Breast epithelium (tissue), 4 donors: ENCODE measurements around the gene PLXNA2. TPM values are rescaled to one million over a fixed set of nuclear protein-coding genes. Genes with fewer than 3 reads are reported as not detected.

Experiments used
- DNase-seq, 2 donors: peaks; one replicate each; pipeline ENCODE4 v3.0.0-alpha.2; 2019; ENCODE audit warnings: low spot score in 2 of 2
- H3K27ac ChIP-seq, 2 donors: fragments of 200-600 bp; sonication (generic) in 1 of 2; one replicate each; pipeline ENCODE4 v1.5.1; 2016 to 2019; ENCODE audit warnings: mild to moderate bottlenecking in 1 of 2
- H3K27me3 ChIP-seq, 2 donors: fragments of 200-600 bp; sonication (generic) in 1 of 2; one replicate each; pipeline versions ENCODE4 v1.5.1 to v1.6.0; 2017 to 2019; ENCODE audit warnings: control low read depth in 1 of 2, mild to moderate bottlenecking in 1 of 2
- H3K36me3 ChIP-seq: fragments of 200-600 bp; one replicate; pipeline ENCODE4 v1.5.1; 2019
- H3K4me1 ChIP-seq, 2 donors: fragments of 200-600 bp; sonication (generic); one replicate each; pipeline ENCODE4 v1.5.1; 2016 to 2019; ENCODE audit warnings: control low read depth in 1 of 2
- H3K4me3 ChIP-seq, 3 donors: fragments of 200-600 bp; sonication (generic); 1 replicate in 2 of 3; 2 replicates in 1 of 3; pipeline ENCODE4 v1.5.1; 2016 to 2019; ENCODE audit warnings: mild to moderate bottlenecking in 3 of 3, moderate library complexity in 2 of 3
- H3K9me3 ChIP-seq, 2 donors: fragments of 200-600 bp; sonication (generic) in 1 of 2; one replicate each; pipeline ENCODE4 v1.5.1; 2016 to 2019; ENCODE audit warnings: control low read depth in 1 of 2
- POLR2A ChIP-seq: fragments of 450-650 bp; IDR thresholded peaks from one replicate; pipeline ENCODE4 v1.6.1; 2016; ENCODE audit warnings: antibody characterized with exemption, mild to moderate bottlenecking, moderate library complexity
- POLR2AphosphoS5 ChIP-seq, 3 donors: sonication (generic); formaldehyde crosslinking; IDR thresholded peaks; one replicate each; pipeline ENCODE4 v1.6.1; 2017; ENCODE audit warnings: antibody characterized with exemption in 3 of 3
- intact Hi-C: fragments of 100-400 bp; cut with DNase I; formaldehyde crosslinking; loops from one replicate; pipeline ENCODE4 v1.15.1; 2023; ENCODE audit warnings: low total_unique reads
- total RNA-seq, 3 donors: library from RNA; depleted of rRNA; stranded (reverse); fragments of >200 nt; gene quantifications; one replicate each; pipeline ENCODE4 v1.1.0, GENCODE V29; 2016
- TF ChIP-seq, protein P1 (sequence below), 3 donors: fragments of 450-650 bp; IDR thresholded peaks; one replicate each; pipeline ENCODE4 v1.5.1; 2016 to 2017; ENCODE audit warnings: antibody characterized with exemption in 3 of 3, mild to moderate bottlenecking in 3 of 3, moderate library complexity in 3 of 3

PLXNA2 gene
- total RNA-seq, 3 donors from 2014 or later, result 11.3 to 18.2 (median 11.5) TPM

DNA sequence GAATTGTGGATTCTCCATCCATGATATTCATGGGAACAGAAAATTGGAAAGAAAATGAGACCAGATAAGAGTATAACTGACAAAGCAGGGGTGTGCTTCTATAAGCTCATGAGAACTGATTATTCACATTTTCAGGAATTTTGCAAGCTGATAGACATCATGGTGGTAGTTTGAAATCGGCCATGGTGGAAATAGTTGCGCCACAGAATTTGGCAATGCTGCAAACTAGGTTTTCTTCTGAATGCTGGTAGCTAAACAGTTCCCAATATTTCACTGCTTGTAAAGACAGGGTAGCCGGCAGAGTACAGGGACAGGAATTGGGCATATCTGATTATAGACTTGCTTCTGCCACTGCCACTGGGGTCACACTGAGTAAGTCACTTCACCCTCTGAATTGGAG lies 151.1 kb downstream of the PLXNA2 start:
- TF ChIP-seq, protein P1, sequence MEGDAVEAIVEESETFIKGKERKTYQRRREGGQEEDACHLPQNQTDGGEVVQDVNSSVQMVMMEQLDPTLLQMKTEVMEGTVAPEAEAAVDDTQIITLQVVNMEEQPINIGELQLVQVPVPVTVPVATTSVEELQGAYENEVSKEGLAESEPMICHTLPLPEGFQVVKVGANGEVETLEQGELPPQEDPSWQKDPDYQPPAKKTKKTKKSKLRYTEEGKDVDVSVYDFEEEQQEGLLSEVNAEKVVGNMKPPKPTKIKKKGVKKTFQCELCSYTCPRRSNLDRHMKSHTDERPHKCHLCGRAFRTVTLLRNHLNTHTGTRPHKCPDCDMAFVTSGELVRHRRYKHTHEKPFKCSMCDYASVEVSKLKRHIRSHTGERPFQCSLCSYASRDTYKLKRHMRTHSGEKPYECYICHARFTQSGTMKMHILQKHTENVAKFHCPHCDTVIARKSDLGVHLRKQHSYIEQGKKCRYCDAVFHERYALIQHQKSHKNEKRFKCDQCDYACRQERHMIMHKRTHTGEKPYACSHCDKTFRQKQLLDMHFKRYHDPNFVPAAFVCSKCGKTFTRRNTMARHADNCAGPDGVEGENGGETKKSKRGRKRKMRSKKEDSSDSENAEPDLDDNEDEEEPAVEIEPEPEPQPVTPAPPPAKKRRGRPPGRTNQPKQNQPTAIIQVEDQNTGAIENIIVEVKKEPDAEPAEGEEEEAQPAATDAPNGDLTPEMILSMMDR (IDR thresholded peaks at IDR 0.05), result no peak
- TF ChIP-seq POLR2A (no peak), POLR2AphosphoS5 (IDR thresholded peaks at IDR 0.05) (no peak)
- no peak overlapping the region for H3K27ac ChIP-seq
- intact Hi-C loops, result no loop called here
- no peaks in the 10 kb centered on the region for H3K36me3 ChIP-seq
- H3K4me1 ChIP-seq, result peaks cover 0 to 4% of the 10 kb centered on the region in 2 donors
- H3K27me3 ChIP-seq, result no peaks in the 10 kb centered on the region
- no peak overlapping the region for H3K4me3 ChIP-seq
- DNase-seq, result no peak
- H3K9me3 ChIP-seq, result no peaks in the 10 kb centered on the region

DNA sequence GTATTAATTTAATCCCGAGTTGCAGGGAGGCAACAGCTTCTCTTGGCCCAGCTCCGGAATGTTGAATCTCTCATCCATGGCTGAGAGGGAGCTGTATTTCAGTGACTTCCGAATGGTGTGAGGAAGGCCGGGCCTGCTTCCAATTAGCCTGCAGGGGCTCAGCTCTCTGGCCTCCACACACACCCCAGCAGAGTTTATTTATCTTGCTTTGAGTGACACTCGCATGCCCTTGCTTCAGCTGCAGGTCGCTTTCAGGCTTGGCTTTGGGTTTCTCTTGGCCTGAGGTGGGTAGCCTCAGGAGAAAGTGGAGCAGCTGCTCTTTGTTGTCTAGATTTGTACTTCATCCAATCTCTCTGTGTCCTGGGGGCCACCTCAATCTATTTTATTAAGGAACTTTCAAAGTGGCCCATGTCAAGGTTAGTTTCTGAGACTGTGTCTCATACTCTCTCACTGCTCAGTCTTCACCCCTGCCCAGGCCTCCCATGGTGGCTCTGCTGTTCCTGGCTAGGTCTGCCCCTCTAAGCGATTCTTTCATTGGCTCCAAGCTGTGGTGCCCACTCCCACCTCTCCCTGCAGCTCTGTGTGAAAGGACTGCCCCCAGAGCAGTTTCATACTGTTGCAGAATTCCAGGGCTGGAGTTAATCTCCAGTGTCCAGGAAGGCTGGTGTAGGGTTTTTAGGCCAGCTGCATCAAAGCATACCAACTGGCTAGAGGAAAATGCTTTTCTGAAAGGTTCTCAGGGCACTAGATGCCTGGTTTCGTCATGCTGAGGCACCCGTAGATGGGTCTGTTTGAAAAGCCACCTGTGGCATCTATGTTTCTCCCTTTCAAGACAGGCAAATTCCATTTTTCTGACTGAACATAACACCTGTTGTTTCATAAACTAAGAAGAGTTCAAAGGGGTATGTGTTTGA lies 153.5 kb downstream of the PLXNA2 start:
- peaks cover 0 to 4% of the 10 kb centered on the region in 2 donors for H3K4me1 ChIP-seq
- H3K27me3 ChIP-seq, result no peaks in the 10 kb centered on the region
- no peak for TF ChIP-seq POLR2AphosphoS5 (IDR thresholded peaks at IDR 0.05)
- TF ChIP-seq, protein P1 (IDR thresholded peaks at IDR 0.05), result no peak
- H3K4me3 ChIP-seq, result no peak overlapping the region
- H3K27ac ChIP-seq, result peak overlapping the region in 1 of 2 donors; percentile 41
- intact Hi-C loops, result no loop called here
- H3K9me3 ChIP-seq, result no peaks in the 10 kb centered on the region
- H3K36me3 ChIP-seq, result no peaks in the 10 kb centered on the region
- DNase-seq, result peak in 1 of 2 donors; percentile 74

DNA sequence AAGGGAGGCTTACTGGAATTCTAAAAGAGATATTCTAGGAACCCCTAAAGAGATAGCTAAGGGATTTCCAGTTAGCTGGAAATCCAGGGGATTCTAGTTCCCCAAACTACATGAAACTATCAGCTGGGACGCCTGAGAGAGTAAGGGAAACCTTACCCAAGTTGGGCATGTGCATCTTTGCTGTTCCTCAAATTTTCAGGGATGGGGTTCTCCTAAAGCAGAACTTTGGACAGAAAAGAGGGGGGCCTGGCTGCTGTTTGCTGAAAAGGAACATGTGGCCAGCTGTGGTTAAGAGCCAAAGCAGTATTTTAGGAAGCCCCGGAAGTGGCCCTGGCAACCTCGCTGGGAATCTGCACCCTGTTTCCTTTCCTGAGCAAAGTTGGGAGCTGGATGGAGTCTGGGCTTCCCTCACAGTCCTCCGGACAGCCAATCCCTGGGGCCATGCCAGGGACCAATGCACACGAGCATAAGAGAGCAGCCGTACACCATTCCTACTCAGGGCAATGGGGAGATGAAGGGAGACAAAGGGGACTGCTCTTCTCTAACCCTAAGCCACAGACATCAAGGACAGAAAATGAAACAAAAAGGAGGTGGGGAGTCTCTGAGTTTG lies 154.3 kb downstream of the PLXNA2 start:
- intact Hi-C loops, result no loop called here
- Histone ChIP-seq H3K27me3 (no peaks in the 10 kb centered on the region), H3K4me1 (peaks cover 0 to 4% of the 10 kb centered on the region in 2 donors), H3K4me3 (no peak overlapping the region), H3K36me3 (no peaks in the 10 kb centered on the region), H3K27ac (peak overlapping the region in 1 of 2 donors; percentile 41), H3K9me3 (no peaks in the 10 kb centered on the region)
- TF ChIP-seq POLR2A, result no peak
- no peak for DNase-seq

DNA sequence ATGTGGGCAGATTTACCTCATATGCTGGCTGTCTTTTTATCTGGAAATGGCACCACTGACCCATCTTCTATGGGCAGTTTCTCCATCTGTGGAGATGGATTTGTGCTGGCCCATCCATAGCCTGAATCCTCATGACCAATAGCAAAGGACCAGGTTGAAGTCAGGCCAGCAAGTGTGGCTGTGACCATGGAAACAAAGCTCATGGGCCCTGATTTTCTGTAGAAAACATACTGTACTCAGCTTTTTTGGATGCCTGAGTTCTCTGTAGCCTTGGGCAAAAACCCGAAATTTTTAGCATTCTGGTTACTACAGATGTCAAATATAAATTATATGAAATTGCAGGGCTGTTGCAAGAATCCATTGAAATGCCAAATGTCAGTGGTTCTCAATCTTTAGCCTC lies 155.0 kb downstream of the PLXNA2 start:
- intact Hi-C loops, result no loop called here
- Histone ChIP-seq H3K4me3 (no peak overlapping the region), H3K27ac (no peak overlapping the region), H3K36me3 (no peaks in the 10 kb centered on the region), H3K27me3 (no peaks in the 10 kb centered on the region), H3K9me3 (no peaks in the 10 kb centered on the region), H3K4me1 (peaks cover 0 to 4% of the 10 kb centered on the region in 2 donors)
- DNase-seq, result no peak
- no peak for TF ChIP-seq POLR2AphosphoS5 (IDR thresholded peaks at IDR 0.05)
- TF ChIP-seq POLR2A, result no peak
- TF ChIP-seq, protein P1 (IDR thresholded peaks at IDR 0.05), result no peak

DNA sequence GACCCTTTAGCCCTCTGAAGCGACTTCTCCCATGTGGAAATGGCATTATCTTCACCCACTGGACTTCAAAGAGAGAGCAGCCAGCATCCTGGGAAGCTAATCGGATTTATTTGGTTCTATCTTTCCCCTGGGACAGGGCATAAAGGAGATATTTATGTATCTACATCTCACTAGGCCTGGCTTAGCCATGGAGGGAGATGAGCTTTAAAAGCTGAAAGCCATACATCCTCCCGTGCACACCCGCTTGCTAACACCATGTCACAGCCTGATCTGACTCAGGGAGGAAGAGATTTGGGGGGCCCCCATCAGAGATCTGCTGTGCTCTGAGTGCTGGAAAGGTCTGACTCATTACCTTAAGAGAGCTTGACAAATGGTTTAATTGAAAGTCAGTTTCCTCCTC lies 155.9 kb downstream of the PLXNA2 start:
- Histone ChIP-seq H3K36me3 (no peaks in the 10 kb centered on the region), H3K27me3 (no peaks in the 10 kb centered on the region), H3K9me3 (no peaks in the 10 kb centered on the region), H3K27ac (no peak overlapping the region), H3K4me3 (no peak overlapping the region), H3K4me1 (peaks cover 0 to 4% of the 10 kb centered on the region in 2 donors)
- no peak for DNase-seq
- intact Hi-C loops, result no loop called here
- TF ChIP-seq POLR2A (no peak), POLR2AphosphoS5 (IDR thresholded peaks at IDR 0.05) (no peak)
- TF ChIP-seq, protein P1 (IDR thresholded peaks at IDR 0.05), result no peak
